ENCODE data around the gene KAT8. TPM values are rescaled to one million over a fixed set of nuclear protein-coding genes. Genes with fewer than 3 reads are reported as not detected.
A peak's percentile ranks its signal among the peaks of the same experiment; 100 is the strongest.

KAT8 gene
- polyA plus RNA-seq, 1 experiment: 31.9 TPM

DNA sequence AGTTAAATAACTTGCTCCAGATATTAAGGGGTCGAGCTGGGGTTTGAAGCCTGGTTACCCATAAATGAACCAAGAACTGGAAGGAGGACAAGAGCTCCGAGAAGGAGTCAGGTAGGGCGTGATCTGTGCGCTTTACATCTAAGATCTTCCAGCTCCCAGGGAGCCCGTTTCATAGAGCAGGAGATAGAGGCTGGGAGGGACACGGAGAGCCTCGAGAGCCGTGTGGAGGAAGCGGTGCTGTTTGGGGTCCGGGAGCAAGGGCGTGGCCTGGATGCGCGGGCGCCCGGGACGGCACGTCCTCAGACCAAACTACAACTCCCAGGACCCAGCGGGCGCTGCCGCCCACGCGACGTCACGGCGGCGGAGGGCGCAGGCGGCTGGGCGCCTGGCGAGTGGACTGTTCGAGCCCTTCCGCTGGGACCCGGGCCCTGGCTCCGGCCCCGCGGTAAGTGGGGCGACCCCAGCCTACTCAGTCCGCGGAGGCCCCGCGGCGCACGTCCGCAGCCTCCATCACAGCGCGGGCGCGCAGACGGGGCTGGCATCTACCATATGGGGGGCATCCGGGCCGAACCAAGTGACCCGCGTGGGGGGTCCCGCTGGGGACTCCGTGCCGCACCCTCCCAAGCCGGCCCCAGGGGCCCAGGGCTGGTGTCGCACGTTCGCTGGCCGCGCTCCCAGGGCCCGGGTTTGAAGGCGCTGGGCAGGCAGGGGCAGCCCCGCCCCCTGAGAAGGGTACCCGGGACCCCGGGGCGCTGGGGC lies 9.2 kb upstream of the KAT8 start, which contains the start of gene BCKDK:
Gene BCKDK (plus strand): TSS at position 352 of the 759 bp plus-strand sequence. CDS start 838 bp downstream, outside the sequence.
- H3K27me3 ChIP-seq (ENCODE audit: control insufficient read depth, insufficient read depth, low read length): no peaks in the 10 kb centered on the region
- H3K36me3 ChIP-seq (ENCODE audit: control insufficient read depth, insufficient read depth, low read length): peaks cover 28% of the 10 kb centered on the region
- no peak for DNase-seq (ENCODE audit: low read depth)
- peak within 1 kb of the TSS; percentile 95 for H3K4me3 ChIP-seq (ENCODE audit: low read depth, low read length)
- ChIA-PET POLR2A (interaction anchor here (0.6 kb wide), 1 partner anchor 9 kb away, joined by 3 read pairs; the partner anchor contains the start of gene KAT8), CTCF (interaction anchor here (0.9 kb wide), 2 partner anchors 34 kb away, joined by 3 to 4 read pairs; partner anchors contain the start of genes ZNF646 and ZNF668)
- no peak for TF ChIP-seq CTCF (IDR thresholded peaks at IDR 0.05; ENCODE audit: insufficient read depth, low read depth, low read length)

- POLR2A ChIA-PET: no interaction called here
- CTCF ChIA-PET: interaction anchor here (0.6 kb wide), 1 partner anchor 106 kb away, joined by 3 read pairs; no protein-coding TSS in a partner anchor
Observed at GRCh38 chr16:31108794-31109558, 8.5 kb upstream of the KAT8 start.

DNA sequence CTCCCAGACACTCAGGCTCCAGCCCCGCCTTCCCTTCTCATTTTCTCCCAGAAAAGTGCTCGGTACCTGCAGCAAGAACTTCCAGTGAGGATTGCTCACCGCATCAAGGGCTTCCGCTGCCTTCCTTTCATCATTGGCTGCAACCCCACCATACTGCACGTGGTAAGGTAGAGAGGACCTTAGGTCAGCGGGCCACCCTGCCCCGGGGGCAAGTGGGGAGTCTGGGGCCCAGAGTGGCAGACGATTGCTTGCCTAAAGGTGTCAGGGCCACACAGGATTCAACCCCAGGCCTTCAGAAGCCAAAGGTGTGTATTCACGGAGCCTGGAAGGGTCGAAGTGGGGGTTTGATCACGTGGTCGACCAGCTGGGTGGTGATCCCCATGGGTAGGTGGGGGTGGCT lies 7.8 kb upstream of the KAT8 start:
- Histone ChIP-seq H3K36me3 (ENCODE audit: control insufficient read depth, insufficient read depth, low read length) (peaks cover 28% of the 10 kb centered on the region), H3K27me3 (ENCODE audit: control insufficient read depth, insufficient read depth, low read length) (no peaks in the 10 kb centered on the region), H3K4me3 (ENCODE audit: low read depth, low read length) (no peak overlapping the region)
- DNase-seq (ENCODE audit: low read depth): no peak
- ChIA-PET CTCF (interaction anchor here (0.6 kb wide), 1 partner anchor 124 kb away, joined by 3 read pairs; no protein-coding TSS in a partner anchor), POLR2A (no interaction called here)
- no peak for TF ChIP-seq CTCF (IDR thresholded peaks at IDR 0.05; ENCODE audit: insufficient read depth, low read depth, low read length)

More at GRCh38 chr16:31108794-31109558, 8.5 kb upstream of the KAT8 start:
- H3K36me3 ChIP-seq (ENCODE audit: control insufficient read depth, insufficient read depth, low read length): peaks cover 28% of the 10 kb centered on the region
- no peak for DNase-seq (ENCODE audit: low read depth)
- no peaks in the 10 kb centered on the region for H3K27me3 ChIP-seq (ENCODE audit: control insufficient read depth, insufficient read depth, low read length)
- peak overlapping the region; percentile 95 for H3K4me3 ChIP-seq (ENCODE audit: low read depth, low read length)
- no peak for TF ChIP-seq CTCF (IDR thresholded peaks at IDR 0.05; ENCODE audit: insufficient read depth, low read depth, low read length)

DNA sequence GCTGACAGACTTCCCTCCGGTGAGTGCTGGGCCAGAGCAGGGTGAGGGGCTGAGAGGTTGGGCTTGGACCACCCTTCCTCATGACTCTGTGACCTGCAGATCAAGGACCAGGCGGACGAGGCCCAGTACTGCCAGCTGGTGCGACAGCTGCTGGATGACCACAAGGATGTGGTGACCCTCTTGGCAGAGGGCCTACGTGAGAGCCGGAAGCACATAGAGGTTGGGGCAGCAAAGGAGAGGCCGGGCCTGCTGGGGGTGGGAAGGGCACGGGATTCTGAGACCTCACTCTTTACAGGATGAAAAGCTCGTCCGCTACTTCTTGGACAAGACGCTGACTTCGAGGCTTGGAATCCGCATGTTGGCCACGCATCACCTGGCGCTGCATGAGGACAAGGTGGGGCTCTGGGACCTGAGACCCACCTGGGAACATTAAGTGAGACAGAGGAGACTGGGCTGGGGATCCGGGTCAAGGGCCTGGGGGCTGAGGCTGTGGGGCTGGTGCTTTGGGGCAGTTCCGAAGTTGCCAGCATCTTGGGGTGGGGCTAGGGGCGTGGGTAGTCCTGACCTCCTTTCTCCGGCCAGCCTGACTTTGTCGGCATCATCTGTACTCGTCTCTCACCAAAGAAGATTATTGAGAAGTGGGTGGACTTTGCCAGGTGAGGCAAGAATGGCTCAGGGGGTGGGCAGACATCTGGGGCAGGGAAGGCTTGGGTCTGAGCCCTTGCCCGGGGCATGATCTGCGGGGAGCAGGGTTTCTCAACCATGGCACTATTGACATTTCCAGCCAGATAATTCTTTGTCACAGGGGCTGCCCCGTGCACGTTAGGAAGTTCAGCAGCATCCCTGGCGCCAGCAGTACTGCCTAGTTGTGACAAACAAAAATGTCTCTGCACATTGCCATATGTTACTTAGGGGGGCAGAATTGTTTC lies 7.1 kb upstream of the KAT8 start:
- DNase-seq (ENCODE audit: low read depth): no peak
- TF ChIP-seq CTCF (IDR thresholded peaks at IDR 0.05; ENCODE audit: insufficient read depth, low read depth, low read length): no peak
- ChIA-PET POLR2A (no interaction called here), CTCF (interaction anchor here (0.6 kb wide), 1 partner anchor 125 kb away, joined by 3 read pairs; no protein-coding TSS in a partner anchor)
- Histone ChIP-seq H3K36me3 (ENCODE audit: control insufficient read depth, insufficient read depth, low read length) (peaks cover 28% of the 10 kb centered on the region), H3K27me3 (ENCODE audit: control insufficient read depth, insufficient read depth, low read length) (no peaks in the 10 kb centered on the region), H3K4me3 (ENCODE audit: low read depth, low read length) (no peak overlapping the region)
